Neural crest cell (in vitro differentiated cells): ENCODE results near the gene WDR82. TPM values are rescaled to one million over a fixed set of nuclear protein-coding genes. Genes with fewer than 3 reads are reported as not detected.
A peak's percentile ranks its signal among the peaks of the same experiment; 100 is the strongest.
"Not testable (repeated sequence)": the region's sequence is repeated elsewhere in the genome, so short reads cannot be mapped to it uniquely, and the experiment has no call there.

Experiments used
- DNase-seq: peaks from one replicate; pipeline ENCODE4 v3.0.0; 2021; ENCODE audit warnings: low read depth, mixed read lengths, low spot score
- H3K27ac Mint-ChIP-seq: one replicate; pipeline ENCODE4 v1.8.0; 2021; ENCODE audit warnings: mild to moderate bottlenecking, mixed read lengths; ENCODE audit not compliant: unreplicated experiment
- H3K27me3 Mint-ChIP-seq: 2 replicates; pipeline ENCODE4 v1.8.0; 2021; ENCODE audit warnings: low read depth, mild to moderate bottlenecking, mixed read lengths
- H3K36me3 Mint-ChIP-seq: 2 replicates; pipeline ENCODE4 v1.8.0; 2021; ENCODE audit warnings: low read depth, mild to moderate bottlenecking, mixed read lengths
- H3K4me1 Mint-ChIP-seq: 2 replicates; pipeline ENCODE4 v1.8.0; 2021; ENCODE audit warnings: mixed read lengths
- H3K4me3 Mint-ChIP-seq: one replicate; pipeline ENCODE4 v1.8.0; 2021; ENCODE audit warnings: mild to moderate bottlenecking, mixed read lengths
- H3K9me3 Mint-ChIP-seq: 2 replicates; pipeline ENCODE4 v1.8.0; 2021; ENCODE audit warnings: mixed read lengths
- CTCF ChIP-seq: fragments of 200-600 bp; sonication (generic); conservative IDR thresholded peaks from 2 replicates; pipeline ENCODE4 v1.5.0; 2021; ENCODE audit warnings: antibody characterized with exemption, mild to moderate bottlenecking
- total RNA-seq: library from RNA; stranded (reverse); gene quantifications from 2 replicates; pipeline ENCODE4 v1.2.1, GENCODE V29; 2021

The WDR82 gene
- total RNA-seq, 1 donor from 2014 or later = 114 TPM

- peak overlapping the region; percentile 99 for H3K4me3 Mint-ChIP-seq
- H3K27me3 Mint-ChIP-seq = no peaks in the 10 kb centered on the region
- TF ChIP-seq CTCF = peak; percentile 27
- no peaks in the 10 kb centered on the region for H3K36me3 Mint-ChIP-seq
- H3K27ac Mint-ChIP-seq = no peak overlapping the region
- peaks cover 10% of the 10 kb centered on the region for H3K4me1 Mint-ChIP-seq
- DNase-seq = no peak
- H3K9me3 Mint-ChIP-seq = no peaks in the 10 kb centered on the region
These were observed 11.5 kb upstream of the WDR82 start for GRCh38 chr3:52289747-52290595.

GRCh38 chr3:52289338-52289746 lies 10.9 kb upstream of the WDR82 start:
- H3K4me3 Mint-ChIP-seq = peak overlapping the region; percentile 99
- peaks cover 10% of the 10 kb centered on the region for H3K4me1 Mint-ChIP-seq
- no peak for DNase-seq
- no peak overlapping the region for H3K27ac Mint-ChIP-seq
- no peaks in the 10 kb centered on the region for H3K27me3 Mint-ChIP-seq
- TF ChIP-seq CTCF = no peak
- H3K9me3 Mint-ChIP-seq = no peaks in the 10 kb centered on the region
- no peaks in the 10 kb centered on the region for H3K36me3 Mint-ChIP-seq

GRCh38 chr3:52288674-52289073 lies 10.2 kb upstream of the WDR82 start:
- H3K9me3 Mint-ChIP-seq = no peaks in the 10 kb centered on the region
- H3K36me3 Mint-ChIP-seq = no peaks in the 10 kb centered on the region
- no peak for TF ChIP-seq CTCF
- DNase-seq = no peak
- no peaks in the 10 kb centered on the region for H3K27me3 Mint-ChIP-seq
- no peak overlapping the region for H3K27ac Mint-ChIP-seq
- peak overlapping the region; percentile 99 for H3K4me3 Mint-ChIP-seq
- peaks cover 10% of the 10 kb centered on the region for H3K4me1 Mint-ChIP-seq

- Mint-ChIP-seq H3K36me3 (no peaks in the 10 kb centered on the region), H3K27ac (peak overlapping the region; percentile 96), H3K4me1 (peaks cover 10% of the 10 kb centered on the region), H3K27me3 (no peaks in the 10 kb centered on the region), H3K4me3 (peak overlapping the region; percentile 99), H3K9me3 (no peaks in the 10 kb centered on the region)
- no peak for TF ChIP-seq CTCF
- no peak for DNase-seq
These were observed 8.3 kb upstream of the WDR82 start for GRCh38 chr3:52286777-52287110.

GRCh38 chr3:52284051-52284450 lies 5.6 kb upstream of the WDR82 start:
- peak overlapping the region; percentile 41 for H3K4me3 Mint-ChIP-seq
- H3K27ac Mint-ChIP-seq = not testable (repeated sequence)

GRCh38 chr3:52283306-52283705 lies 4.9 kb upstream of the WDR82 start:
- no peak overlapping the region for H3K27ac Mint-ChIP-seq

More at GRCh38 chr3:52284051-52284450, 5.6 kb upstream of the WDR82 start:
- not testable (repeated sequence) for DNase-seq, H3K36me3 Mint-ChIP-seq, H3K9me3 Mint-ChIP-seq, H3K27me3 Mint-ChIP-seq
- peaks cover 24% of the 10 kb centered on the region for H3K4me1 Mint-ChIP-seq

More at GRCh38 chr3:52283306-52283705, 4.9 kb upstream of the WDR82 start:
- H3K4me3 Mint-ChIP-seq = peak overlapping the region; percentile 72
- no peak for TF ChIP-seq CTCF
- no peak for DNase-seq
- H3K4me1 Mint-ChIP-seq = peaks cover 24% of the 10 kb centered on the region
- no peaks in the 10 kb centered on the region for H3K36me3 Mint-ChIP-seq
- no peaks in the 10 kb centered on the region for H3K9me3 Mint-ChIP-seq
- no peaks in the 10 kb centered on the region for H3K27me3 Mint-ChIP-seq
